G401 (cell line): ENCODE data around the gene MLXIPL. TPM values are rescaled to one million over a fixed set of nuclear protein-coding genes. Genes with fewer than 3 reads are reported as not detected.
"Not testable (repeated sequence)": the region's sequence is repeated elsewhere in the genome, so short reads cannot be mapped to it uniquely, and the experiment has no call there.

ENCODE experiments used
- DNase-seq: peaks from one replicate; pipeline ENCODE4 v3.0.0-alpha.2; 2015; ENCODE audit warnings: low spot score
- in situ Hi-C: cut with HindIII; loops from 2 replicates; pipeline ENCODE4 v1.10.0; 2016; ENCODE audit warnings: low sequenced_read_pairs, mixed read lengths
- total RNA-seq: library from RNA; depleted of rRNA; stranded (reverse); fragments of >200 nt; shearing (Covaris generic); gene quantifications from 2 replicates; pipeline ENCODE4 v1.2.3, GENCODE V29; 2014; rRNA removed

Gene MLXIPL
- total RNA-seq = not detected in 2 replicates

GRCh38 chr7:73623798-73624668 lies at the start of gene MLXIPL:
Gene MLXIPL, minus strand, starts transcription at chr7:73624522. Its CDS starts 30 bp downstream, at chr7:73624492.
- in situ Hi-C loops = no loop called here
- DNase-seq = peak; percentile 92

GRCh38 chr7:73671857-73672445 lies 47.6 kb upstream of the MLXIPL start:
- DNase-seq = no peak
- in situ Hi-C loops = no loop called here

- in situ Hi-C loops = no loop called here
- DNase-seq = no peak
Measured at GRCh38 chr7:73671322-73671661, 47.0 kb upstream of the MLXIPL start.

- DNase-seq = no peak
- in situ Hi-C loops = no loop called here
Measured at GRCh38 chr7:73669858-73670385, 45.6 kb upstream of the MLXIPL start.

- no peak for DNase-seq
- in situ Hi-C loops = no loop called here
Measured at GRCh38 chr7:73669288-73669701, 45.0 kb upstream of the MLXIPL start.

- no peak for DNase-seq
- in situ Hi-C loops = no loop called here
Measured at GRCh38 chr7:73668886-73669230, 44.5 kb upstream of the MLXIPL start.

GRCh38 chr7:73668103-73668885 lies 44.0 kb upstream of the MLXIPL start:
- in situ Hi-C loops = no loop called here

GRCh38 chr7:73667344-73668102 lies 43.2 kb upstream of the MLXIPL start, which contains the start of gene VPS37D:
Gene VPS37D, plus strand, starts transcription at chr7:73667831. Its CDS starts 128 bp downstream, at chr7:73667959.
- peak; percentile 86 for DNase-seq
- in situ Hi-C loops = no loop called here

More at GRCh38 chr7:73668103-73668885, 44.0 kb upstream of the MLXIPL start:
- DNase-seq = peak; percentile 32

- no peak for DNase-seq
- in situ Hi-C loops = no loop called here
Measured at GRCh38 chr7:73663033-73663432, 38.7 kb upstream of the MLXIPL start.

- in situ Hi-C loops, DNase-seq: not testable (repeated sequence)
Measured at GRCh38 chr7:73660594-73660993, 36.3 kb upstream of the MLXIPL start.

- DNase-seq = no peak
- in situ Hi-C loops = no loop called here
Measured at GRCh38 chr7:73659983-73660382, 35.7 kb upstream of the MLXIPL start.

GRCh38 chr7:73655309-73655708 lies 31.0 kb upstream of the MLXIPL start:
- DNase-seq, in situ Hi-C loops: not testable (repeated sequence)

- no peak for DNase-seq
- in situ Hi-C loops = no loop called here
Measured at GRCh38 chr7:73652541-73652949, 28.2 kb upstream of the MLXIPL start.

GRCh38 chr7:73650524-73650923 lies 26.2 kb upstream of the MLXIPL start:
- no peak for DNase-seq
- in situ Hi-C loops = no loop called here

- in situ Hi-C loops = no loop called here
- DNase-seq = no peak
Measured at GRCh38 chr7:73649576-73649975, 25.3 kb upstream of the MLXIPL start.

GRCh38 chr7:73648593-73649332 lies 24.4 kb upstream of the MLXIPL start:
- no peak for DNase-seq
- in situ Hi-C loops = no loop called here

GRCh38 chr7:73647725-73648592 lies 23.6 kb upstream of the MLXIPL start:
- in situ Hi-C loops = no loop called here

More at GRCh38 chr7:73647725-73648592, 23.6 kb upstream of the MLXIPL start:
- DNase-seq = no peak
